Coronary artery (tissue), 2 donors: ENCODE results near the gene S100A13.

Source experiments
- DNase-seq: peaks from one replicate; pipeline ENCODE4 v3.0.0-alpha.2; 2017; ENCODE audit warnings: low spot score
- H3K27ac ChIP-seq, 2 donors: fragments of 200-600 bp; sonication (generic); one replicate each; pipeline ENCODE4 v1.5.1; 2016 to 2019
- H3K4me3 ChIP-seq: fragments of 200-600 bp; sonication (generic); 2 replicates; pipeline ENCODE4 v1.5.1; 2016; ENCODE audit warnings: mild to moderate bottlenecking, moderate library complexity
- TF ChIP-seq, protein P1 (sequence below): fragments of 200-600 bp; sonication (generic); IDR thresholded peaks from one replicate; pipeline ENCODE4 v1.5.1; 2019; ENCODE audit warnings: antibody characterized with exemption

The S100A13 gene

DNA sequence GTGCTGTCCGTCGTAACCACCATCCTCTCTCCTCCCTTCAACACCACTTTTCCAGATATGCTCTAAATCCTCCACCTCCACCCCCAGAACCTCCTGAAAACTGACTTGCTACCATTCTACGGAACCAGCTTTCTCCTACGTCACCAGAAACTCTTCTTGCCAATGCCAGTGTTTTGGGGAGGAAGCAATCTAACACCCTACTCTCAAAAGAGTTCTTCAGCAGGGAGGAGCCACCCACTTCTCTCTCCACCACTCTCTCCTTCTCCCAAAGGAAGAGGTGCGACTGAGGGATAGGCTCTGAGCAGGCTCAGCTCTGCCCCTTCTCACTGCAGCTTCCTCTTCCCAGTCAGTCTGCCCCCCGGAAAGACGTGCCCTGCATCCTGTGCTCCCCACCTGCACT is 55.6 kb downstream of the S100A13 start:
- H3K4me3 ChIP-seq: no peak overlapping the region
- TF ChIP-seq, protein P1, sequence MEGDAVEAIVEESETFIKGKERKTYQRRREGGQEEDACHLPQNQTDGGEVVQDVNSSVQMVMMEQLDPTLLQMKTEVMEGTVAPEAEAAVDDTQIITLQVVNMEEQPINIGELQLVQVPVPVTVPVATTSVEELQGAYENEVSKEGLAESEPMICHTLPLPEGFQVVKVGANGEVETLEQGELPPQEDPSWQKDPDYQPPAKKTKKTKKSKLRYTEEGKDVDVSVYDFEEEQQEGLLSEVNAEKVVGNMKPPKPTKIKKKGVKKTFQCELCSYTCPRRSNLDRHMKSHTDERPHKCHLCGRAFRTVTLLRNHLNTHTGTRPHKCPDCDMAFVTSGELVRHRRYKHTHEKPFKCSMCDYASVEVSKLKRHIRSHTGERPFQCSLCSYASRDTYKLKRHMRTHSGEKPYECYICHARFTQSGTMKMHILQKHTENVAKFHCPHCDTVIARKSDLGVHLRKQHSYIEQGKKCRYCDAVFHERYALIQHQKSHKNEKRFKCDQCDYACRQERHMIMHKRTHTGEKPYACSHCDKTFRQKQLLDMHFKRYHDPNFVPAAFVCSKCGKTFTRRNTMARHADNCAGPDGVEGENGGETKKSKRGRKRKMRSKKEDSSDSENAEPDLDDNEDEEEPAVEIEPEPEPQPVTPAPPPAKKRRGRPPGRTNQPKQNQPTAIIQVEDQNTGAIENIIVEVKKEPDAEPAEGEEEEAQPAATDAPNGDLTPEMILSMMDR: no peak
- DNase-seq: no peak
- H3K27ac ChIP-seq: peak overlapping the region; percentile 64 to 82

DNA sequence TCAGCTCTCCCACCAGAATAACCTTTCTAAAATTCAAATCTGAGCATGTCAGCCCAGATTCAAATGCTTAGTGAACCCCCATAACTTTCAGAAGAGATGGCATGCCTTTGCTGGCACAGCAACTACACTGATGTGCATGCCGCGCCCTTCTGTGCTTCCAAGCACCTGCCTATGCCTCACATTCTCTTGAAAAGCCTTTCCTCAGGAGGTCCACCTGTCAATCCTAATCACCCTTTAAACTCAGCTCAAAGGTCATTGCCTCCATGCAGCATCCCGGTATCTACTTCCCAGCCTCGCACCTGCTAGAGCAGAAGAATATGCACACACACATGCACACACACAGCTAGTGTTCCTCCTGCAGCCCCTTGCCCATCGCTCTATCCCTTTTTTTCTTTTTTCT is 56.4 kb downstream of the S100A13 start:
- Histone ChIP-seq H3K27ac (no peak overlapping the region), H3K4me3 (no peak overlapping the region)
- DNase-seq: no peak
- TF ChIP-seq, protein P1: no peak

DNA sequence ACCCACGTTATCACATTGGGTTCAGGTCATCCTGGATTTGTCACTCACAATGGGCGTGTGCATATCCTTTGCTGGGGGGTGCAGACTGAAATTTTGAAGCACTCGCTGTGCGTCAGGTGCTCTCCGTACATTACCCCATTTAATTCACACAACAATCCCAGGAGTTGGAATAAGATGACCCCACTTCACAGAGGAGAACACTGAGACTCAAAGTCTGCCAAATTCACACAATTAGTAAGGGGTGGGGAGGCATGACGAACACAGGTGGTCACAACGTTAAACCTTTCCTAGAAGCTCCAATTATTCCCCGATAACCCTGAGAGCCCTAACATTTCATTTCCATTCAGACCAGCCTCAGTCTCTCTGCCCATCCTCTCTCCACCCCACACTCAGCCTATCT is 57.8 kb downstream of the S100A13 start:
- H3K4me3 ChIP-seq: no peak overlapping the region
- no peak for DNase-seq
- H3K27ac ChIP-seq: no peak overlapping the region
- TF ChIP-seq, protein P1: no peak
